Endothelial cell of umbilical vein (primary cell): ENCODE data around the gene RANBP3. TPM values are rescaled to one million over a fixed set of nuclear protein-coding genes. Genes with fewer than 3 reads are reported as not detected.

Source experiments
- BruUV-seq: library from RNA; stranded (reverse); fragments of 400-500 nt; replicated peaks from 2 replicates; lab custom pipeline; 2021; lab: Mats Ljungman, UMichigan
- CTCF ChIA-PET: fragments of 300-600, 350-600 bp; sonication (Branson Sonifier 250); formaldehyde crosslinking; loops from one replicate; lab custom pipeline; 2021; ENCODE audit warnings: antibody characterized with exemption, inconsistent platforms; lab: Charles Lee
- POLR2A ChIA-PET: fragments of 300-600, 350-600 bp; sonication (Branson Sonifier 250); formaldehyde crosslinking; loops from one replicate; lab custom pipeline; 2021; ENCODE audit warnings: antibody characterized with exemption, inconsistent platforms; lab: Charles Lee
- DNase-seq: peaks from one replicate; pipeline ENCODE4 v3.0.0-alpha.2; 2011; ENCODE audit warnings: low read depth, low spot score
- FAIRE-seq: peaks from 2 replicates; lab custom pipeline; 2011; peaks lifted over from hg19 to GRCh38; lab: Jason Lieb, UNC
- H2AFZ ChIP-seq: 2 replicates; pipeline ENCODE4 v1.6.0; 2012; ENCODE audit warnings: low read depth, low read length, control low read depth, inconsistent platforms
- H3K27ac ChIP-seq: 2 replicates; pipeline ENCODE4 v1.5.1; 2011; ENCODE audit warnings: low read depth, mild to moderate bottlenecking, control low read depth, low read length, moderate library complexity; ENCODE audit not compliant: insufficient read depth
- H3K27me3 ChIP-seq, 2 experiments: 2 replicates each; pipeline versions ENCODE4 v1.6.0 to v1.6.1; 2011; ENCODE audit warnings: low read length in 2 of 2, mixed read lengths in 1 of 2; ENCODE audit not compliant: control insufficient read depth in 2 of 2, insufficient read depth in 2 of 2
- H3K36me3 ChIP-seq, 2 experiments: 2 replicates in 1 of 2; 3 replicates in 1 of 2; pipeline ENCODE4 v1.5.1; 2011; ENCODE audit warnings: low read length in 2 of 2, mild to moderate bottlenecking in 1 of 2, moderate library complexity in 1 of 2; ENCODE audit not compliant: control insufficient read depth in 2 of 2, insufficient read depth in 2 of 2; ENCODE audit errors: extremely low read depth in 1 of 2
- H3K4me1 ChIP-seq: 3 replicates; pipeline ENCODE4 v1.5.1; 2011; ENCODE audit warnings: mild to moderate bottlenecking, low read length; ENCODE audit not compliant: control insufficient read depth, insufficient read depth; ENCODE audit errors: extremely low read depth
- H3K4me2 ChIP-seq: 2 replicates; pipeline ENCODE4 v1.6.1; 2011; ENCODE audit warnings: low read length, control low read depth, mixed read lengths; ENCODE audit not compliant: insufficient read depth
- H3K4me3 ChIP-seq, 3 experiments: fragments of 200-600 bp in 1 of 3; sonication (generic), shearing (Covaris generic) in 1 of 3; replicated peaks in 1 of 3; 2 replicates each; pipeline ENCODE4 v1.5.1; 2011 to 2016; ENCODE audit warnings: control low read depth in 3 of 3, low read length in 3 of 3, mild to moderate bottlenecking in 2 of 3, inconsistent platforms in 1 of 3, low read depth in 1 of 3, moderate library complexity in 1 of 3; ENCODE audit not compliant: insufficient read depth in 1 of 3
- H3K79me2 ChIP-seq: 2 replicates; pipeline ENCODE4 v1.6.0; 2012; ENCODE audit warnings: low read length, inconsistent platforms; ENCODE audit not compliant: control insufficient read depth, insufficient read depth
- H3K9ac ChIP-seq: replicated peaks from 2 replicates; pipeline ENCODE3; 2011; ENCODE audit warnings: low read length, control low read depth; ENCODE audit not compliant: insufficient read depth; ENCODE audit errors: extremely low read depth
- H3K9me1 ChIP-seq: replicated peaks from 3 replicates; pipeline ENCODE4 v1.6.0; 2011; ENCODE audit warnings: mild to moderate bottlenecking, low read length; ENCODE audit not compliant: control insufficient read depth, insufficient read depth; ENCODE audit errors: extremely low read depth
- H3K9me3 ChIP-seq: replicated peaks from 2 replicates; pipeline ENCODE4 v1.5.1; 2012; ENCODE audit warnings: low read length, inconsistent platforms; ENCODE audit not compliant: control insufficient read depth, insufficient read depth
- H4K20me1 ChIP-seq: replicated peaks from 2 replicates; pipeline ENCODE3; 2011; ENCODE audit warnings: mild to moderate bottlenecking, low read length; ENCODE audit not compliant: control insufficient read depth, insufficient read depth; ENCODE audit errors: extremely low read depth
- EZH2 ChIP-seq: IDR thresholded peaks from 2 replicates; pipeline ENCODE4 v1.6.1; 2012; ENCODE audit warnings: borderline replicate concordance, low read depth, mild to moderate bottlenecking, moderate library complexity, low read length, inconsistent platforms; ENCODE audit not compliant: severe bottlenecking
- FOS ChIP-seq: IDR thresholded peaks from 2 replicates; pipeline ENCODE4 v1.6.1; 2011; ENCODE audit warnings: mild to moderate bottlenecking, low read length, moderate library complexity, borderline replicate concordance; ENCODE audit not compliant: insufficient read depth
- GATA2 ChIP-seq: IDR thresholded peaks from 2 replicates; pipeline ENCODE4 v1.7.0; 2011; ENCODE audit warnings: low read depth, mild to moderate bottlenecking, moderate library complexity, mixed read lengths, low read length; ENCODE audit not compliant: insufficient read length, insufficient read depth
- JUN ChIP-seq: IDR thresholded peaks from 2 replicates; pipeline ENCODE4 v1.6.1; 2011; ENCODE audit warnings: borderline replicate concordance, low read depth; ENCODE audit not compliant: insufficient read length, insufficient read depth
- MYC ChIP-seq: IDR thresholded peaks from one replicate; pipeline ENCODE4 v1.6.1; 2011; ENCODE audit warnings: mild to moderate bottlenecking, low read depth, low read length
- POLR2A ChIP-seq: IDR thresholded peaks from 2 replicates; pipeline ENCODE4 v1.6.1; 2012; ENCODE audit warnings: low read depth, mild to moderate bottlenecking, control low read depth, low read length
- POLR2AphosphoS5 ChIP-seq: IDR thresholded peaks from 2 replicates; pipeline ENCODE4 v1.6.1; 2012; ENCODE audit warnings: low read depth, mild to moderate bottlenecking, control low read depth, low read length, moderate library complexity; ENCODE audit not compliant: insufficient read depth
- dilution Hi-C: fragments of 300-500 bp; cut with MboI; formaldehyde crosslinking; loops from one replicate; pipeline ENCODE4 v1.15.0; 2019; ENCODE audit warnings: low sequenced_read_pairs; ENCODE audit not compliant: extremely low pct_ligation_motif_present
- intact Hi-C: fragments of 100-400 bp; cut with micrococcal nuclease; formaldehyde crosslinking; loops from one replicate; pipeline ENCODE4 v1.10.0; 2022
- polyA plus RNA-seq, 4 experiments: library from polyadenylated mRNA; depleted of rRNA in 3 of 4; stranded (reverse) in 3 of 4; unstranded in 1 of 4; fragments of >200 nt; gene quantifications; 2 replicates each; pipeline versions ENCODE4 v1.2.1 to v1.2.3, GENCODE V29; 2011 to 2012; ENCODE audit warnings: missing spikeins in 1 of 4
- total RNA-seq: library from RNA; stranded (reverse); gene quantifications from 2 replicates; pipeline ENCODE4 v1.2.3, GENCODE V29; 2021
- TF ChIP-seq, protein P1 (sequence below), 2 donors: IDR thresholded peaks; 1 replicate in 1 of 2; 2 replicates in 1 of 2; pipeline ENCODE4 v1.5.1; 2011; ENCODE audit warnings: low read length in 2 of 2, mild to moderate bottlenecking in 2 of 2, moderate library complexity in 2 of 2, control low read depth in 1 of 2, inconsistent platforms in 1 of 2, low read depth in 1 of 2; ENCODE audit not compliant: insufficient read depth in 1 of 2; ENCODE audit errors: extremely low read depth in 1 of 2
- TF ChIP-seq, protein P2 (sequence below): IDR thresholded peaks from 2 replicates; pipeline ENCODE4 v1.6.1; 2011; ENCODE audit not compliant: insufficient read depth, insufficient read length

RANBP3 gene
- total and polyA plus RNA-seq, 2 donors (not counting 3 experiments of a cell fraction or from before 2014, with no cell fraction given) = 72.3 to 85.3 TPM

DNA sequence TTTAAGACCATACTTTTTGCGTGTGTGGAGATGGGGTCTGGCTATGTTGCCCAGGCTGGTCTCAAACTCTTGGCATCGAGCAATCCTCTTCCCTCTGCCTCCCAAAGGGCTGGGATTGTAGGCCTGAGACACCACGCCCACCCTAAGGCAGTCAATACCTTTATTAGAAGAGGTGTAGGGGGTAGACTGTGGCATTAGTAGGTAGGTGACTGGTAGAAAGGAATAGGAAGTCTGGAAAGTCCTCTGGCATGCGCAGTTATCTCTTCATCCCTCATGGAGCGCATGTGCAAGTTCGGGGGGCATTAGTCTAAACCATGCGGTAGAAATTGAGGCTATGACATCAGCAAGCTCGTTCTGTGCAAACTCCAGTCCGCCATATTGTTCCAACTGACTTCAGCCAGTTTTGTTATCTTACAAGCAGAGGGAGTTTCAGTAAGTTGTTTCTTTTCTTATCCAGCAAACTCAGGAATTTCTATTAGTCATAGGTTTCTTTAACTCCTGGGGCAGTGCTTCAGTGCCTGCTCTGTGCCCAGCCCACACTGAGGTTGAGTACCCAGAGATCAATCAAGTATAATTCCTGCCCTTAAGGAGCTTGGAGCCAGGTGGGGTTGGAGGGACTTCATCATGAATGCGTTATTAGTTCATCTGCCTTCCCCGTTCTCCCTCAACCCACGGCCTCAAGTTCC, 7.3 kb upstream of the RANBP3 start:
- Histone ChIP-seq H3K27ac (no peak overlapping the region), H3K9ac (no peak overlapping the region), H3K4me3 (no peak overlapping the region), H3K9me3 (no peaks in the 10 kb centered on the region), H3K4me2 (no peak overlapping the region), H4K20me1 (no peaks in the 10 kb centered on the region), H3K27me3 (no peaks in the 10 kb centered on the region), H2AFZ (peak overlapping the region; percentile 47), H3K79me2 (no peaks in the 10 kb centered on the region), H3K4me1 (peaks cover 17% of the 10 kb centered on the region), H3K36me3 (no peaks in the 10 kb centered on the region), H3K9me1 (no peaks in the 10 kb centered on the region)
- intact Hi-C loops = loop anchor here (10.0 kb wide), 1 partner anchor 180 kb away; the partner anchor contains the start of gene NRTN
- no TSS peak for BruUV-seq
- peak; percentile 28 for DNase-seq
- peak; percentile 66 for FAIRE-seq
- dilution Hi-C loops = no loop called here
- TF ChIP-seq, protein P1, sequence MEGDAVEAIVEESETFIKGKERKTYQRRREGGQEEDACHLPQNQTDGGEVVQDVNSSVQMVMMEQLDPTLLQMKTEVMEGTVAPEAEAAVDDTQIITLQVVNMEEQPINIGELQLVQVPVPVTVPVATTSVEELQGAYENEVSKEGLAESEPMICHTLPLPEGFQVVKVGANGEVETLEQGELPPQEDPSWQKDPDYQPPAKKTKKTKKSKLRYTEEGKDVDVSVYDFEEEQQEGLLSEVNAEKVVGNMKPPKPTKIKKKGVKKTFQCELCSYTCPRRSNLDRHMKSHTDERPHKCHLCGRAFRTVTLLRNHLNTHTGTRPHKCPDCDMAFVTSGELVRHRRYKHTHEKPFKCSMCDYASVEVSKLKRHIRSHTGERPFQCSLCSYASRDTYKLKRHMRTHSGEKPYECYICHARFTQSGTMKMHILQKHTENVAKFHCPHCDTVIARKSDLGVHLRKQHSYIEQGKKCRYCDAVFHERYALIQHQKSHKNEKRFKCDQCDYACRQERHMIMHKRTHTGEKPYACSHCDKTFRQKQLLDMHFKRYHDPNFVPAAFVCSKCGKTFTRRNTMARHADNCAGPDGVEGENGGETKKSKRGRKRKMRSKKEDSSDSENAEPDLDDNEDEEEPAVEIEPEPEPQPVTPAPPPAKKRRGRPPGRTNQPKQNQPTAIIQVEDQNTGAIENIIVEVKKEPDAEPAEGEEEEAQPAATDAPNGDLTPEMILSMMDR (IDR thresholded peaks at IDR 0.05; ENCODE audit: extremely low read depth in 1 of 2, insufficient read depth in 1 of 2, low read depth in 1 of 2, low read length in 2 of 2) = no peak
- TF ChIP-seq, protein P2, sequence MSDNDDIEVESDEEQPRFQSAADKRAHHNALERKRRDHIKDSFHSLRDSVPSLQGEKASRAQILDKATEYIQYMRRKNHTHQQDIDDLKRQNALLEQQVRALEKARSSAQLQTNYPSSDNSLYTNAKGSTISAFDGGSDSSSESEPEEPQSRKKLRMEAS = no peak
- TF ChIP-seq FOS (no peak), MYC (no peak), GATA2 (no peak), POLR2AphosphoS5 (no peak), POLR2A (no peak), EZH2 (no peak), JUN (no peak)
- ChIA-PET POLR2A (no interaction called here), CTCF (interaction anchor here (0.6 to 8.5 kb wide), 11 partner anchors 15 to 368 kb away, joined by 3 to 304 read pairs (median 4); no protein-coding TSS in a partner anchor)
